HG02840 (cell line): ENCODE measurements around the gene ZNF366.
"Not testable (repeated sequence)": the region's sequence is repeated elsewhere in the genome, so short reads cannot be mapped to it uniquely, and the experiment has no call there.

Experiments used
- ATAC-seq: cut with Tn5 transposase; IDR thresholded peaks from one replicate; pipeline ENCODE4 v1.9.1; 2021; ENCODE audit warnings: mild to moderate bottlenecking, moderate library complexity, moderate number of reproducible peaks; ENCODE audit not compliant: unreplicated experiment, low FRiP score

Gene ZNF366

GRCh38 chr5:72415616-72416325 lies 91.4 kb downstream of the ZNF366 start:
- no peak for ATAC-seq

GRCh38 chr5:72412283-72413055 lies 94.7 kb downstream of the ZNF366 start:
- no peak for ATAC-seq

GRCh38 chr5:72410688-72411295 lies 96.4 kb downstream of the ZNF366 start:
- ATAC-seq = no peak

GRCh38 chr5:72408603-72409002 lies 98.6 kb downstream of the ZNF366 start:
- ATAC-seq = no peak

GRCh38 chr5:72408127-72408526 lies 99.1 kb downstream of the ZNF366 start:
- no peak for ATAC-seq

GRCh38 chr5:72407541-72407940 lies 99.7 kb downstream of the ZNF366 start:
- no peak for ATAC-seq

GRCh38 chr5:72407078-72407477 lies 100.1 kb downstream of the ZNF366 start:
- no peak for ATAC-seq

- ATAC-seq = not testable (repeated sequence)
These were observed 102.4 kb downstream of the ZNF366 start for GRCh38 chr5:72404771-72405170.

- ATAC-seq = no peak
These were observed 104.1 kb downstream of the ZNF366 start for GRCh38 chr5:72402959-72403628.

GRCh38 chr5:72402381-72402890 lies 104.8 kb downstream of the ZNF366 start:
- no peak for ATAC-seq

- ATAC-seq = no peak
These were observed 106.3 kb downstream of the ZNF366 start for GRCh38 chr5:72400950-72401349.

GRCh38 chr5:72397836-72398235 lies 109.4 kb downstream of the ZNF366 start:
- no peak for ATAC-seq

GRCh38 chr5:72394688-72395087 lies 112.5 kb downstream of the ZNF366 start:
- ATAC-seq = no peak

GRCh38 chr5:72393052-72393451 lies 114.2 kb downstream of the ZNF366 start:
- no peak for ATAC-seq
